ENCODE data around the gene PIH1D1.

- TF ChIP-seq ZNF687 (CRISPR knock-in tag; IDR thresholded peaks at IDR 0.05) (no peak), KDM5B (CRISPR knock-in tag; IDR thresholded peaks at IDR 0.05; ENCODE audit: borderline replicate concordance) (no peak), ETV6 (CRISPR knock-in tag; conservative IDR thresholded peaks at IDR 0.05) (no peak), MEIS1 (CRISPR knock-in tag; IDR thresholded peaks at IDR 0.05; ENCODE audit: borderline replicate concordance) (no peak), ZNF44 (CRISPR knock-in tag; IDR thresholded peaks at IDR 0.05) (no peak), ETV5 (CRISPR knock-in tag; IDR thresholded peaks at IDR 0.05; ENCODE audit: borderline replicate concordance) (no peak), ZBTB7A (CRISPR knock-in tag; IDR thresholded peaks at IDR 0.05) (no peak)
Measured at GRCh38 chr19:49430172-49430677, 21.4 kb downstream of the PIH1D1 start.
